ENCODE results near the gene OR4N2. TPM values are rescaled to one million over a fixed set of nuclear protein-coding genes. Genes with fewer than 3 reads are reported as not detected.
"Not testable (repeated sequence)": the region's sequence is repeated elsewhere in the genome, so short reads cannot be mapped to it uniquely, and the experiment has no call there.

OR4N2 gene, protein sequence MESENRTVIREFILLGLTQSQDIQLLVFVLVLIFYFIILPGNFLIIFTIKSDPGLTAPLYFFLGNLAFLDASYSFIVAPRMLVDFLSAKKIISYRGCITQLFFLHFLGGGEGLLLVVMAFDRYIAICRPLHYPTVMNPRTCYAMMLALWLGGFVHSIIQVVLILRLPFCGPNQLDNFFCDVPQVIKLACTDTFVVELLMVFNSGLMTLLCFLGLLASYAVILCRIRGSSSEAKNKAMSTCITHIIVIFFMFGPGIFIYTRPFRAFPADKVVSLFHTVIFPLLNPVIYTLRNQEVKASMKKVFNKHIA
- total RNA-seq (2021; ENCODE audit: unreplicated experiment) (not detected), Bru-seq, nascent RNA (not detected), BruChase-seq, experiment 1, labeled RNA remaining after a 6-hour chase (not detected), BruChase-seq, experiment 2, labeled RNA remaining after a 2-hour chase (not detected)
- polyA plus RNA-seq (2012) = not detected in 2 replicates
- long read RNA-seq = 0 reads

DNA sequence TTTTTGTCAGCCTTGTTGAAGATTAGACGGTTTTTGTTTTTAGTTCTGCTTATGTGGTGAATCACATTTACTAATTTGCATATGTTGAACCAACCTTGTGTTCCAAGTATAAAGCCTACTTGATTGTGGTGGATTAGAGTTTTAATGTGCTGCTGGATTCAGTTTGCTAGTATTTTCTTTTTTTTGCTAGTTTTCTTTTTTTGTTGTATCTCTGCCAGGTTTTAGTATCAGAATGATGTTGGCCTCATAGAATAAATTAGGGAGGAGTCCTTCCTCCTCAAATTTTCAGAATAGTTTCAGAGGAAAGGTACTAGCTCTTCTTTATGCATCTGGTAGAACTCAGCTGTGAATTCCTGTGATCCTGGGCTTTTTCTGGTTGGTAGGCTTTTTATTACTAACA is at the start of gene OR4N2:
Gene OR4N2, plus strand, starts transcription at position 301 of the 400 bp plus-strand sequence. CDS start 23,679 bp downstream, outside the sequence.
- H3K4me2 ChIP-seq (ENCODE audit: low read length); H3K27ac ChIP-seq (ENCODE audit: low read depth, low read length); POLR2A ChIA-PET; ATAC-seq; CTCF ChIA-PET; RAD21 ChIA-PET (ENCODE audit: low non-redundant PET in 1 of 2, low total read pairs in 2 of 2, uncharacterized antibody in 2 of 2, unreplicated experiment in 2 of 2); BruUV-seq (replicated peaks); H3K9me2 ChIP-seq (ENCODE audit: insufficient read depth); DNase-seq (ENCODE audit: low read depth, low spot score); H3K36me3 ChIP-seq (ENCODE audit: control insufficient read depth in 1 of 2, insufficient read depth in 2 of 2, low read length in 2 of 2); intact Hi-C loops (cut with micrococcal nuclease); H3K4me1 ChIP-seq (ENCODE audit: control insufficient read depth in 1 of 2, insufficient read depth in 2 of 2, low read length in 2 of 2); H4K20me1 ChIP-seq (ENCODE audit: insufficient read depth); H3K27me3 ChIP-seq (ENCODE audit: insufficient read depth, low read length); H3K9ac ChIP-seq (ENCODE audit: low read length); H3K4me3 ChIP-seq (replicated peaks in 1 of 2; ENCODE audit: low read depth in 1 of 2, low read length in 2 of 2); H2AFZ ChIP-seq (ENCODE audit: low read depth, low read length, poor library complexity, severe bottlenecking); H3K79me2 ChIP-seq (ENCODE audit: insufficient read depth, low read length): not testable (repeated sequence)
- H3K9me3 ChIP-seq (ENCODE audit: control insufficient read depth in 1 of 2, insufficient read depth in 1 of 2, low read depth in 1 of 2, low read length in 2 of 2) = peaks cover 15 to 29% of the 10 kb centered on the region in 2 experiments

DNA sequence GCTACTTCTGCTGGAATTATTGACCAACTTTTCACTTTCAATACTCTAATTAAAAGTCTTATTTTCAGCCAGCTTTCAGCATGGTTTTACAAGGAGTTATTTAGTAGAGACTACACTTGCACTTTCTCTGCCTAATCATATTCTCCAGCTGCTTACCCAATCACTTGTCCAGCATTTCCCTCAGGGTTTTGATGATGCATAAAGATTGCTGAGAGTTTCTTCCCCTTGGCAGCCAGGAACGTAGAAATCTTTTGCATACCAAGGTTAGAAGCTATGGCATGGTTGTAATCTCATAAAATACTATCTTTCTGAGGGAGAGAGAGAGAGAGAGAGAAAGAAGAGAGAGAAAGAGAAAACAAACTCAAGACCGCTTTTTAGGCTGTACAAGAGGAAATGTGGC is 49.4 kb upstream of the OR4N2 start:
- Histone ChIP-seq H3K4me3 (replicated peaks in 1 of 2; ENCODE audit: low read depth in 1 of 2, low read length in 2 of 2) (no peak overlapping the region), H3K4me2 (ENCODE audit: low read length) (no peak overlapping the region), H3K27me3 (ENCODE audit: insufficient read depth, low read length) (no peaks in the 10 kb centered on the region), H3K9ac (ENCODE audit: low read length) (no peak overlapping the region), H3K79me2 (ENCODE audit: insufficient read depth, low read length) (no peaks in the 10 kb centered on the region), H3K4me1 (ENCODE audit: control insufficient read depth in 1 of 2, insufficient read depth in 2 of 2, low read length in 2 of 2) (no peaks in the 10 kb centered on the region), H3K27ac (ENCODE audit: low read depth, low read length) (no peak overlapping the region), H3K9me3 (ENCODE audit: control insufficient read depth in 1 of 2, insufficient read depth in 1 of 2, low read depth in 1 of 2, low read length in 2 of 2) (peaks cover 17 to 24% of the 10 kb centered on the region in 2 experiments; a peak in 2 of 4 replicates), H3K9me2 (ENCODE audit: insufficient read depth) (no peaks in the 10 kb centered on the region), H2AFZ (ENCODE audit: low read depth, low read length, poor library complexity, severe bottlenecking) (no peak overlapping the region), H3K36me3 (ENCODE audit: control insufficient read depth in 1 of 2, insufficient read depth in 2 of 2, low read length in 2 of 2) (no peaks in the 10 kb centered on the region), H4K20me1 (ENCODE audit: insufficient read depth) (no peaks in the 10 kb centered on the region)
- TF ChIP-seq YY1 (IDR thresholded peaks at IDR 0.05; ENCODE audit: extremely low read depth, insufficient replicate concordance, low read depth, low read length) (no peak), ZNF274 (IDR thresholded peaks at IDR 0.05; ENCODE audit: low read depth, low read length) (no peak), RAD21 (IDR thresholded peaks at IDR 0.05; ENCODE audit: low read depth) (no peak)
- TF ChIP-seq, protein P1, sequence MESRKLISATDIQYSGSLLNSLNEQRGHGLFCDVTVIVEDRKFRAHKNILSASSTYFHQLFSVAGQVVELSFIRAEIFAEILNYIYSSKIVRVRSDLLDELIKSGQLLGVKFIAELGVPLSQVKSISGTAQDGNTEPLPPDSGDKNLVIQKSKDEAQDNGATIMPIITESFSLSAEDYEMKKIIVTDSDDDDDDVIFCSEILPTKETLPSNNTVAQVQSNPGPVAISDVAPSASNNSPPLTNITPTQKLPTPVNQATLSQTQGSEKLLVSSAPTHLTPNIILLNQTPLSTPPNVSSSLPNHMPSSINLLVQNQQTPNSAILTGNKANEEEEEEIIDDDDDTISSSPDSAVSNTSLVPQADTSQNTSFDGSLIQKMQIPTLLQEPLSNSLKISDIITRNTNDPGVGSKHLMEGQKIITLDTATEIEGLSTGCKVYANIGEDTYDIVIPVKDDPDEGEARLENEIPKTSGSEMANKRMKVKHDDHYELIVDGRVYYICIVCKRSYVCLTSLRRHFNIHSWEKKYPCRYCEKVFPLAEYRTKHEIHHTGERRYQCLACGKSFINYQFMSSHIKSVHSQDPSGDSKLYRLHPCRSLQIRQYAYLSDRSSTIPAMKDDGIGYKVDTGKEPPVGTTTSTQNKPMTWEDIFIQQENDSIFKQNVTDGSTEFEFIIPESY (IDR thresholded peaks at IDR 0.05; ENCODE audit: extremely low read depth, insufficient replicate concordance, low read length) = no peak
- CTCF ChIA-PET = no interaction called here
- intact Hi-C loops (cut with micrococcal nuclease) = no loop called here
- BruUV-seq (replicated peaks) = no TSS peak
- POLR2A ChIA-PET = no interaction called here
- ATAC-seq (no peak), DNase-seq (ENCODE audit: low read depth, low spot score) (no peak)
- RAD21 ChIA-PET (ENCODE audit: low non-redundant PET in 1 of 2, low total read pairs in 2 of 2, uncharacterized antibody in 2 of 2, unreplicated experiment in 2 of 2) = no interaction called here

DNA sequence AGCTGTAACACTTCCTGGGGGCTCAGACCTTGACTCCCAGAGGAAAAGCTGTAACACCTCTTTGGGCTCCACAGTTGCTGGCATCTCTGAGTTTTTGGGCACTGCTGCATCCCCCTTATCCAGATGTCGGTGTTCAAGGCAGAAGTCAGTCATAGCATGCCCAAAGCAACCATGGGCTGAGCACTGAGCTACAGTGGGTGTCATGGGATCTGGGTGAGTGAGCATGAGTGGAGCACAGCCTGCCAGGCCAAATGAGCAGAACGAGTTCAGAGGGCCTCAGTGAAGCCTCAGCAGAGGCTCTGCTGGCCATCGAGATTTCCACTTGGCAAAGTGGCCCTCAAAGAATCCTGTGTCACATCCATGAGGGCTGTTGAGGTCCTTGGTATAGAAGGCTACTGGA is 32.1 kb upstream of the OR4N2 start:
- H3K4me2 ChIP-seq (ENCODE audit: low read length); H3K79me2 ChIP-seq (ENCODE audit: insufficient read depth, low read length); H3K4me1 ChIP-seq (ENCODE audit: control insufficient read depth in 1 of 2, insufficient read depth in 2 of 2, low read length in 2 of 2); H3K9me2 ChIP-seq (ENCODE audit: insufficient read depth); BruUV-seq (replicated peaks); DNase-seq (ENCODE audit: low read depth, low spot score); ATAC-seq; intact Hi-C loops (cut with micrococcal nuclease); H3K27me3 ChIP-seq (ENCODE audit: insufficient read depth, low read length); CTCF ChIA-PET; RAD21 ChIA-PET (ENCODE audit: low non-redundant PET in 1 of 2, low total read pairs in 2 of 2, uncharacterized antibody in 2 of 2, unreplicated experiment in 2 of 2); H3K9ac ChIP-seq (ENCODE audit: low read length); H3K27ac ChIP-seq (ENCODE audit: low read depth, low read length); H2AFZ ChIP-seq (ENCODE audit: low read depth, low read length, poor library complexity, severe bottlenecking); H4K20me1 ChIP-seq (ENCODE audit: insufficient read depth); H3K36me3 ChIP-seq (ENCODE audit: control insufficient read depth in 1 of 2, insufficient read depth in 2 of 2, low read length in 2 of 2); H3K4me3 ChIP-seq (replicated peaks in 1 of 2; ENCODE audit: low read depth in 1 of 2, low read length in 2 of 2); POLR2A ChIA-PET: not testable (repeated sequence)
- H3K9me3 ChIP-seq (ENCODE audit: control insufficient read depth in 1 of 2, insufficient read depth in 1 of 2, low read depth in 1 of 2, low read length in 2 of 2) = peaks cover 10 to 31% of the 10 kb centered on the region in 2 experiments; a peak in 3 of 4 replicates
